HG03565 (cell line): ENCODE data around the gene HOXA3.

ENCODE experiments used
- ATAC-seq: cut with Tn5 transposase; IDR thresholded peaks from one replicate; pipeline ENCODE4 v1.9.1; 2021; ENCODE audit warnings: mild to moderate bottlenecking, moderate library complexity; ENCODE audit not compliant: unreplicated experiment

HOXA3 gene

DNA sequence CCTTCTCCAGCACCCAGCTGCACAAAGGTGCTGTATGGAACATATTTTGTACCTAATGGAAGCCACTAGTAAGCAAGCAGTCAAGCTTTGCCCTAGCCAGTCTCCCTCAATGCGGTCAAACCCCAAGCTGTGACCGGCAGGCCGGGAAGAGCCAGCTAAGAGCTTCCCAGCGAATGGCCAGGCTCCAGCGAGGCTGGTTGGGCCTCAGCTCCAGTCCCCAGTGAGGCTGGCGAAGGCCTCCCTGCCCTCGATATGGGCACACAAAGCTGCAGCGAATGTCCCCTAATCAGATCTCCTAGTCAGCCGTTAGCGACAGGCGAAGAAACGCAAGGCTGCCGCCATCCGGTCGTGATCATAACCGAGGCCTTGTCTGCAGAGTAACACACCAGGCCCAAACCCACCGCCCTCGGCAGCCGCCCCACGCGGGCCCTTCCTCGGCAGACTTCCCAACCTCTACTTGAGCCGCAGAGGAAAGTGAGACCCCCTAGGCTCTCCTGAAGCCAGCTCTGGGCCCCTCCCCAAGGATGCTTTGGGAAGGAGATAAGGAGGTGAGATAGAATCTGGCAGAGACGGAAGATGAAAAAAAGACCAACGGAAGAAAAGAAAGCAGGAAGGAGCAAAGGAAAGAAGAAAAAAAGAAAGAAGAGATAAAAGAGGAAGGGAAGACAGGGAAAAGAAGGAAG is 16.0 kb upstream of the HOXA3 start:
- no peak for ATAC-seq

DNA sequence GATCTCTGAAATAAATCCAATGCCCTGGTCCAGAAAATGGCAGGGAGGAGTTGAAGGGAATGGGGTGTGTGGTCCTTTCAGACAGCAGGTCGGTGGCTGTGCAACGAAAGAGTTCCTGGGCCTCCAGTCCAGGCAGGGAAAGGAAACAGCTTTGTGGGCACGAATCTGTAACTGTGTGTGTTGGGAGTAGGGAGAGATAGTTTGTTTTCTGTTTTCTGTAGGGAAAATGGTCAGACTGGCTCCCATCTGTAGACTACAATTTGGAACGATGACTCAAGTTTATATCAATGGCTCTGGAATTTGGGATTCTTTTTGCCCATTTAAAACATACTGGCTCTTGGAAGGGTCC is 15.5 kb upstream of the HOXA3 start:
- no peak for ATAC-seq

DNA sequence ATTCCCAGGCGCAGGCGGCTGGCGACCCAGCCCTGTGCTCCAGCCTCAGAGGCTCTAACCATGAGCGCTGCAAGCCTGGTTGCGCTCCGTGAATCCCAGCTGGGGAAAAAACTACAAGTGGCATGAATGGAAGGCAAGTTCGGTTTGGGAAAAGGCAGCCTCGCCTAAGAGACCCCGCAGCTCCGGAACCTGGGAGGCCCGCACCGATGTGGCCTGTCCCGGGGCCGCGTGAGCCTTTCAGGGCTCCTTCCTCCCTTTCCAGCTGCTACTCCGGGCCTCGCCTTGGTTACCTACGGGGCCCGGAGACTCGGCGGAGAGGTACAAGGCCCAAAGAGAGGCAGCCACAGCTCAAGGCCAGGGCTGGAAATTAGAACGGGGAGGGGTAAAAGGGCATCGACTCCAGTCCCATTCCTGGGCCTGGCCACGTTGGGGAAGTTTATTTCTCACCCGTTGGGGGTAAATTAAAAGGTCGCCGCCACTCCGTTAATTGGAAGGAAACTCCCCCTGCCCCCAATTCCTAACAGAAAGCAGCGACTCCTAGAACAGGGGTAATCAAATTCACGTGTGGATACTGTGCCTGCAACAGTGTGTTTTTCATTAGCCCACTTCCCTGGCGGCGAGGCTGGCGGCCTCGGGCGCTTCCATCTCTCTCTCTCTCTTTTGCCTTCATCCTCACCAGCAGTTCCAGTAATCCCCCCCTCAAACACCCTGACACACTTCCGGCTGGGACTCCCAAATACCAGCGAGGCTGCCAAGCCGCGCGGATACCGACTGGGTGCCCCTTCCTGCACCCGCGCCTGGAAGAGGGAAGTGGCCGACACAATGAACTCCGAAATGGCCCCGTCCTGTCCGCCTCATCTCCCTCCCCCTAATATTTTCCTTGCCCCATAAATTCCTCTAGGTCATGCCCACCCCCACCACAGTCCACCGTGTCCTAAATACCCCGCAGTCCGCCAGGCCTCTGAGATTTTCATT is 14.4 kb upstream of the HOXA3 start:
- no peak for ATAC-seq

DNA sequence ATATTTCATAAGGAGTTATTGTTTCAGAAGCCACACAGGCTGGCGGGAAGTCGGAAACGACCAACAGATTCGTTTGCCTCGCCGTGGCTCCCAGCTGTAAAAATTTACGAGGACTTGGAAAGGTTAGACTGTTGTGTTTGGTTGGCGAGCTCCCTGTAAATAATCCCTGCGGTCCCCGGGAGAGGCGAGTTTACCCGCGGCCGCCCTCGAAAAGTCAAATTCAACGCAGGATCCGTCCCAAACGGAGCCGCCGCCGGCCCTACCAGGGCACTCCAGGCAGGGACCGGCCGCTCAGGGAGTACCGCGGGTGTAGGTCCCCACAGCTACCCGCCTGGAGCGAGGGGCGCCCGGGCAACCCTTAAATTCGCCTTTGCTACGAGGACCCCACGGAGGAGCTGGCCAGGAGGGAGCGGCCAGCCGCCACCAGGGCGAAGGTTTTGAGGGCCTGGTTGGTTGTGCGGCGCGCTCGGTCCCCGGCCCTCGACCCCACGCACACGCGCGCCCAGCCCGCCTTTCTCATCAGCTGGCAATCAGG is 13.7 kb upstream of the HOXA3 start:
- no peak for ATAC-seq

GRCh38 chr7:27165089-27165995 is 13.0 kb upstream of the HOXA3 start, which contains the start of gene HOXA9:
Gene HOXA9, minus strand, starts transcription at chr7:27165537. Its CDS starts 80 bp downstream, at chr7:27165457.
- no peak for ATAC-seq

- no peak for ATAC-seq
These were observed 12.1 kb upstream of the HOXA3 start for GRCh38 chr7:27164367-27165088.

DNA sequence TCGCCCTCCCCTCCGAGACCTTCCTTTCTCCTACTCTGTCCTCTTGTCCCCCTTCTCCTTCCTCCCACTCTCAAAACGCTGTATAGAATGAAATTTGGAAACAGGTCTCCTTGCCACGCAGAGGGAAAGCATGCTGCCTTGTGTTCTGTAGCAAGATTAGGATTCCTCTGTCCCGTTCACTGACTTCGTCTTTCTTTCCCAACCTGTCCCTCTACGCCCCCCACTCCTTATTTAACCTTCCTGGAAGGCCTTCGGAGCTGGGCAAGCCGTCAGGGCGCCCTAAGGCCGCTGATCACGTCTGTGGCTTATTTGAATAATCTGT is 11.6 kb upstream of the HOXA3 start:
- ATAC-seq = no peak

GRCh38 chr7:27163288-27164044 is 11.1 kb upstream of the HOXA3 start:
- no peak for ATAC-seq

DNA sequence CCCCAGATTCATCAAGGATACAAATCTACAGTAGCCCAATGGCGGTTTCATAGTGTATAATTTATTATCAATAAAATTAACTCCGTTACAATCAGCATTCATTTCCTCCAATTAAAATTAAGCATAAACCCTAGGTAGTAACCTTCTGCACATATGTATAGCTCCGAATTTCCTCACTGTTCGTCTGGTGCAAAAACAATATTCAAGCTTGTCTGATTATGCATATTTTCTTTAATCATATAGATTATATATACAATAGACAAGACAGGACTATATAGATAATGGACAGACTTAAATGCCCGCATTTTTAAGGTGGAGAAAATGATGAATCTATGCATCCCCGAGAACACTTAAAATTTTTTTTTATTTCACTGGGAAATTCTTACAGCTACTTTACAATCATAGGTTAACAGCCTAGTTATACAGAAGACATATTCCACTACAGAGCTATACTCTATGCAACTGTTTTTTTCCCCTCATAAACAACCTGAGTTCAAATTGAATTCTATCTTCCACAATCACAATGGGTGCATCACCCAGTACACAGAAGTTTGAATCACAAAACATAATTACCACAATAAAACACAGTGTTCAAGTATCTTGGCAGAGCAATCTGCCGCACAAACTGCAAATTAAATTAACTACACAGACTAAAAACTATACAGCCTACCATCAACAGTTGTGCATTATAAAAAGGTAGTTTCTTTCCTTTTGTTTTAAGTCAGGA is 10.3 kb upstream of the HOXA3 start:
- ATAC-seq = no peak

GRCh38 chr7:27161721-27162560 is 9.6 kb upstream of the HOXA3 start:
- no peak for ATAC-seq

GRCh38 chr7:27161214-27161720 is 8.9 kb upstream of the HOXA3 start:
- no peak for ATAC-seq

DNA sequence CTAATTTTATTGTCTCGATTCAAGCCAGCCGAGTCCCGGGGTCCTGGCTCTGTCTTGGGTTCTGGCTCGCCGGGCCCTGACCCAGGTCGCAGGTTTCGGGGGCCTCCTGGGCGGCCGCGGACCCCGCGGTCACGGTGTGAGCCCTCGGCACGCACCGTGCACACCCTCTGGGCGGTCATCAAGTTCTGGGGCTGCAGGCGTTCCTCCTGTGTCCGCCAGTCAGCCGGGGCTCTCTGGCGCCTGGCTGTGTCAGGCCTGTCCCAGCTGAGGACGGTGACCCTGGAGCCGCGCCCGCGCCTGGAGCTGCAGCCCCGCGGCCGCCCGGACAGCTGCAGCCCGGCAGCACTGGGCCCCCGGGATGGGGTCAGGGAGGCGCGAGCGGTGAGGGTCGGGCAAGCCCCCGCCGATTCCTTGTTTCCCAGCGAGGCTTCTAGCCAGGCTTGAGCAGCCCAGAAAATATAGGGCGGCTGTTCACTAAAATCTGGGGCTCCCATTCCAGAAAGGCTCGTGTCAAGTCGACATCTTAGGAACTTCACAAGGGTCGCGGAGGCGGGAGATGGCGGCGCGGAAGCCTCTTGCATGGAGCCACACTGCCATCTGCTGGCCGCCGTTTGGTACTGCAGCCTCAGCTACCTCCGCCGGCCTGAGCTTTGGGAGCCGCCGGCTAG is 8.3 kb upstream of the HOXA3 start:
- peak; percentile 53 for ATAC-seq

DNA sequence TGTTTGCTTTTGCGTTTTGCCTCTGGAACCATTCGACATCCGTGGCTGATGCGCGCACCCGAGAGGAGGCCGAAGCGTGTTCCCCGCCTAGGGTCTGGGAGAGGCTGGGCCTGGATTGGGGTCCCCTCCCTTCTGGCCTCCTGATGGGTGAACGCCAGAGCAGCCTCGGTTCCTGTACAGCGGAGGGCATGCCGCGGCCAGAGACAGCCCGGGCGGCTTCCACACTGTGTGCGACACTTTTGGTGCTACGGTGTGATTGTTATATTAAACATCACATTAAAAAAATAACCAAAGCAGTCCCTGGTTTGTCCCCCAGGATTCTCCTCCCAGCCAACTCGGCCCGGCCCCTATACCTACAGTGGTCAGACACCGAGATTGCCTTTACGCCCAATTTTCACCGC is 7.8 kb upstream of the HOXA3 start:
- no peak for ATAC-seq

DNA sequence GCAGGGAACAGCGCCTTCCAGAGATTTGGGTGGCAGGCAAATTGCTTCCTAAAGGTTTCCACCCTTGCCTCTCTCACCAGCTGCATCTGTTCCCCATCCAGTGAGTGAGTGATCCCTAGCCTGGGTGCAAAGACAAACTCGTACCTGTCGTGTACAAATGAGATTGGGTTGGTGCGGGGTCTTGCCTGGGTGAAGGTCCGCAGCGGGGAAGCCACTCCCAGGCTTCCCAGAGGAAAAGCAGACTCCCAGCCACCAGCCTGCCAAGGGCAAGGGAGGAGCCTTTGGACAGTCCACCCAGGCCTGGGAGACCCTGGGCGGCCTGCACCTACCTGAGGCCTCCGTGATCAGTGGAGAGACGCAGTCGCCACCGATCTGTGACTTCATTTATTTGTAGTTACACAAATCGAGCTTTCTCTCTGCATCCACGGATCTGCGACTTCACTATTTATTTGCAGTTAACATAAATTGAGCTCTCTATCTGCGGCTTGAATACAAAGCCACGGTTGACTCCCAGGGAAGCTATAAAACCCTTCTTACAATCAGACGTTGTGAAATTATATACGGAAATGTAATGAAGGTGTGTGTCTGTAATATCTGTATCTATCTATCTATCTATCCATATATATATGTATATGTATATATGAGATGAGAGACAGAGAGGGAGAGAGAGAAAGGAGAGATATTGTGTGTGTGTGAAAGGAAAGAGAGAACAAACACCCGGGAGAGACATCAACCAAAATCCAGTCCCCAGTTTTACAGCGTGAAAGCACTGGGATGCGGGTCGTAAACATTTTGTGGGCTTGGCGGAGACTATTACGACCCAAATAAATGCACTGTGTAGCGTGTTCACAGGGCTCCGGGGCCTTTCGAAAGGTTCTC is 7.1 kb upstream of the HOXA3 start:
- ATAC-seq = no peak

GRCh38 chr7:27158436-27159265 is 6.3 kb upstream of the HOXA3 start:
- no peak for ATAC-seq
